22Rv1 (cell line): ENCODE measurements around the gene C1QTNF8.

Experiments used
- ZFX ChIP-seq: fragments of 450-650 bp; IDR thresholded peaks from 2 replicates; pipeline ENCODE4 v1.6.1; 2017; ENCODE audit warnings: antibody characterized with exemption, borderline replicate concordance
- TF ChIP-seq, protein P1 (sequence below): fragments of 450-650 bp; IDR thresholded peaks from 2 replicates; pipeline ENCODE4 v1.5.1; 2017; ENCODE audit warnings: mild to moderate bottlenecking

DNA sequence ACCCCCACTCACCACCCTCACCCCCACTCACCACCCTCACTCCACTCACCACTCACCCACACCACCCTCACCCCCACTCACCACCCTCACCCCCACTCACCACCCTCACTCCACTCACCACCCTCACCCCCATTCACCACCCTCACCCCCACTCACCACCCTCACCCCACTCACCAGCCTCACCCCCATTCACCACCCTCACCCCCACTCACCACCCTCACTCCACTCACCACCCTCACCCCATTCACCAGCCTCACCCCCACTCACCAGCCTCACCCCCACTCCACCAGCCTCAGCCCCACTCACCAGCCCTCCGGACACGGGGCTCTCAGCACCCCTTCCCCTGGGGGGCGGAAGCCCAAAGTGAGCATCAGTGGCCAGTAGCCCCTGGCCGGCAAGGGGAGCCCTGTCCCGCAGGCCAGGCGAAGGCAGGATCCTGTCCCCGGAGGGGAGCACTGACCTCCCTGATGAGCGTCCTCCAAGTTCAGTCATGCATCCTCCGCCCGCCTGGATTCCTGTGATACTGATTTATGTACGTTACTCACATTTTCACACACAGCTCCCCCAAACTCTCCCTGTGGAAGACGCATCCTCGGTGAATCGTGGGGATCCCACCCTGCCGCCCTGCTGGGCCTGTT lies 18.0 kb upstream of the C1QTNF8 start:
- TF ChIP-seq, protein P1, sequence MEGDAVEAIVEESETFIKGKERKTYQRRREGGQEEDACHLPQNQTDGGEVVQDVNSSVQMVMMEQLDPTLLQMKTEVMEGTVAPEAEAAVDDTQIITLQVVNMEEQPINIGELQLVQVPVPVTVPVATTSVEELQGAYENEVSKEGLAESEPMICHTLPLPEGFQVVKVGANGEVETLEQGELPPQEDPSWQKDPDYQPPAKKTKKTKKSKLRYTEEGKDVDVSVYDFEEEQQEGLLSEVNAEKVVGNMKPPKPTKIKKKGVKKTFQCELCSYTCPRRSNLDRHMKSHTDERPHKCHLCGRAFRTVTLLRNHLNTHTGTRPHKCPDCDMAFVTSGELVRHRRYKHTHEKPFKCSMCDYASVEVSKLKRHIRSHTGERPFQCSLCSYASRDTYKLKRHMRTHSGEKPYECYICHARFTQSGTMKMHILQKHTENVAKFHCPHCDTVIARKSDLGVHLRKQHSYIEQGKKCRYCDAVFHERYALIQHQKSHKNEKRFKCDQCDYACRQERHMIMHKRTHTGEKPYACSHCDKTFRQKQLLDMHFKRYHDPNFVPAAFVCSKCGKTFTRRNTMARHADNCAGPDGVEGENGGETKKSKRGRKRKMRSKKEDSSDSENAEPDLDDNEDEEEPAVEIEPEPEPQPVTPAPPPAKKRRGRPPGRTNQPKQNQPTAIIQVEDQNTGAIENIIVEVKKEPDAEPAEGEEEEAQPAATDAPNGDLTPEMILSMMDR: no peak
- TF ChIP-seq ZFX: no peak
